Left lung (tissue), 10 donors: Measurements from ENCODE around the gene MYOM1. TPM values are rescaled to one million over a fixed set of nuclear protein-coding genes. Genes with fewer than 3 reads are reported as not detected.

Experiments used
- ATAC-seq: fragments of 200-7000 bp; cut with Tn5 transposase; one replicate; pipeline ENCODE4 v1.9.1; 2020; ENCODE audit warnings: moderate library complexity
- DNase-seq, 4 donors: peaks; one replicate each; pipeline ENCODE4 v3.0.0-alpha.2; 2013 to 2020
- H3K27ac ChIP-seq, 2 donors: fragments of 200-600 bp; sonication (generic) in 1 of 2; one replicate each; pipeline versions ENCODE4 v1.5.0 to v1.8.0; 2020 to 2021
- H3K27me3 ChIP-seq, 2 donors: fragments of 200-600 bp; sonication (generic) in 1 of 2; one replicate each; pipeline versions ENCODE4 v1.5.0 to v1.8.0; 2020 to 2021
- H3K36me3 ChIP-seq, 2 donors: fragments of 200-600 bp; sonication (generic) in 1 of 2; one replicate each; pipeline versions ENCODE4 v1.5.0 to v1.8.0; 2020 to 2021
- H3K4me1 ChIP-seq, 2 donors: fragments of 200-600 bp; one replicate each; pipeline ENCODE4 v1.8.0; 2021
- H3K4me3 ChIP-seq, 2 donors: fragments of 200-600 bp; sonication (generic) in 1 of 2; one replicate each; pipeline versions ENCODE4 v1.5.0 to v1.8.0; 2020 to 2021; ENCODE audit warnings: mild to moderate bottlenecking in 1 of 2
- H3K9me3 ChIP-seq, 2 donors: fragments of 200-600 bp; sonication (generic) in 1 of 2; one replicate each; pipeline versions ENCODE4 v1.5.0 to v1.8.0; 2020 to 2021
- intact Hi-C, 2 donors: fragments of 100-400 bp; cut with DNase I; formaldehyde crosslinking; loops; one replicate each; pipeline versions ENCODE4 v1.11.2 to v1.14.2; 2022
- polyA plus RNA-seq, 6 donors: library from polyadenylated mRNA; unstranded; fragments of 120-200 nt; gene quantifications; one replicate each; pipeline ENCODE4 v1.2.1, GENCODE V29; 2013; ENCODE audit not compliant: insufficient read length in 6 of 6
- total RNA-seq, 2 donors: library from RNA; stranded (reverse); fragmentation: NEBNext Ultra II Directional; extraction: Animal tissue kit (Norgen Biotek cat#: 25700); gene quantifications; one replicate each; pipeline ENCODE4 v1.2.1, GENCODE V29; 2021
- TF ChIP-seq, protein P1 (sequence below), 2 donors: fragments of 200-600 bp; sonication (generic) in 1 of 2; IDR thresholded peaks; one replicate each; pipeline versions ENCODE4 v1.5.0 to v1.8.0; 2021; ENCODE audit warnings: antibody characterized with exemption in 2 of 2
- donor health status: DM: no; HTN: yes; CAD: no.
- donor health status: DM: no; HTN: no; CAD: no.

MYOM1 gene
- total and polyA plus RNA-seq, 8 donors = 1.5 to 4.5 (median 2.4) TPM

DNA sequence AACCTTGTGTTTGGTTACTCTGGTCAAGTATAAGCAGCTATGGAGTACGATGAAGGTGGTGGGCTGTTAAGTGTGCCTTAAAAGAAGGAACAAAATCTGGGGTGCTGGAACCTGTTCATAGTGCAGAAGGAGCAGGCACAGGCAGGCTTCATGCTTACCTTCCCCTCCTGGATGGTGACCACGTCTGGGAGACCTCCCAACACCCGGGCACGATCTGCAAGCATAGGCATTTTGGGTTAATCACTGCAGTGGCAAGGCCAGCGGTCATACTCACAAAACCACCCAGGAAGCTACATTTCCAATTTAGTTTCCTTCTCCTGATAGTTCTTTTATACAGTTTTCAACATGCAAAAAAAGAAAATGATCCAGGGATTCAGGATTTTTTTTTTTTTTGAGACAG is 148.1 kb downstream of the MYOM1 start:
- Histone ChIP-seq H3K4me1 (peaks cover 0 to 7% of the 10 kb centered on the region in 2 donors), H3K27me3 (no peaks in the 10 kb centered on the region), H3K36me3 (no peaks in the 10 kb centered on the region), H3K27ac (no peak overlapping the region), H3K9me3 (no peaks in the 10 kb centered on the region), H3K4me3 (no peak overlapping the region)
- ATAC-seq = no peak
- no peak for DNase-seq
- intact Hi-C loops = no loop called here
- TF ChIP-seq, protein P1, sequence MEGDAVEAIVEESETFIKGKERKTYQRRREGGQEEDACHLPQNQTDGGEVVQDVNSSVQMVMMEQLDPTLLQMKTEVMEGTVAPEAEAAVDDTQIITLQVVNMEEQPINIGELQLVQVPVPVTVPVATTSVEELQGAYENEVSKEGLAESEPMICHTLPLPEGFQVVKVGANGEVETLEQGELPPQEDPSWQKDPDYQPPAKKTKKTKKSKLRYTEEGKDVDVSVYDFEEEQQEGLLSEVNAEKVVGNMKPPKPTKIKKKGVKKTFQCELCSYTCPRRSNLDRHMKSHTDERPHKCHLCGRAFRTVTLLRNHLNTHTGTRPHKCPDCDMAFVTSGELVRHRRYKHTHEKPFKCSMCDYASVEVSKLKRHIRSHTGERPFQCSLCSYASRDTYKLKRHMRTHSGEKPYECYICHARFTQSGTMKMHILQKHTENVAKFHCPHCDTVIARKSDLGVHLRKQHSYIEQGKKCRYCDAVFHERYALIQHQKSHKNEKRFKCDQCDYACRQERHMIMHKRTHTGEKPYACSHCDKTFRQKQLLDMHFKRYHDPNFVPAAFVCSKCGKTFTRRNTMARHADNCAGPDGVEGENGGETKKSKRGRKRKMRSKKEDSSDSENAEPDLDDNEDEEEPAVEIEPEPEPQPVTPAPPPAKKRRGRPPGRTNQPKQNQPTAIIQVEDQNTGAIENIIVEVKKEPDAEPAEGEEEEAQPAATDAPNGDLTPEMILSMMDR (IDR thresholded peaks at IDR 0.05) = no peak

DNA sequence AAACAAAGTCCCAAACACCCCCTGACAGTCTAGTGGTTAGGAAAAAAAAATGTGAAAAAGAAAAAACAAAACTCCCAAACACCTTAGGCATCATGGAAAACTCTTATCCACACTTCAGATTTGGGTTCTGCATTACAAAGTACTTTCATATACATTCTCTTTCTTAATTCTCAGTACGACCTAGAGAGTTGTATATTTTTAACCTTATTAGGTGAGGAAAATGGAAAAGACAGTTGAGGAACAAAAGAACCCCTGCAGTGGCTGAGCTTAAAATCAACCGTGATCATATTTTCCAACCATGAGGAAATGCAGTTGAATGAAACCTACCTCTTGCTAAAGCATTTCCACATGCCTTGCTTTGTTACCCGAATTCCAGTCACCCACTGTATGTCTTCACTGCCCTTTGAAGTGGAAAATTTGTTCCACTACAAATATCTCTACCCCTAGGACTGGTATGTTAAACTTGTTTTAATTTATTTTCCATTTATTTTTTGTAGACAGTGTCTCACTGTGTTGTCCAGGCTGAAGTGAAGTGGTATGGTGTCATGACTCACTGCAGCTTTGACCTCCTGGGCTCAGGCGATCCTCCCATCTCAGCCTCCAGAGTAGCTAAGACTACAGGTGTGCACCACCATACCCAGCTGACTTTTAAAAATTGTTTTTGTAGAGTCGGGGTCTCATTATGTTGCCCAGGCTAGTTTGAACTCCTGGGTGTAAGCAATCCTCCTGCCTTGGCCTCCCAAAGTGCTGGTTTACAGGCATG is 149.9 kb downstream of the MYOM1 start:
- DNase-seq = no peak
- intact Hi-C loops = loop anchor here in 1 of 2 donors (10.0 kb wide), 1 partner anchor 135 kb away; no protein-coding TSS in a partner anchor
- H3K9me3 ChIP-seq = no peaks in the 10 kb centered on the region

DNA sequence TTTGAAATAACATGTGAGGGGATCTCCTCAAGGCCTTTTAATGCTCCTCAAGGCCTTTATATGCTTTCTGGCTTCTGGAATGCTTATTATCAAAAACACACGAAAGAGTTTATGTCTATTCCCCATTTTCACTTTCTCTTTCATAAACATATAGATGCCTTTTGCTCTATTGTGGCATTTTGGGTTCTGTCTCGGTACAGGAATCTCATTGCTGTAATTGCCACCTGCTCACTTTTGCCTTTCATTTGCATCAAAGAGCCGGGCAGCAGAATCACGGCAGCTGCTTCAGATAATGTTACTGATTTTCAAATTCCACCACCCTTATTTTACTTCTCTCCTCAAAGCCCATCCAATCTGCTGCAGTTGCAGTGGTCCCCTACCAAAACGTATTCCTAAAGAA is 152.0 kb downstream of the MYOM1 start:
- Histone ChIP-seq H3K36me3 (no peaks in the 10 kb centered on the region), H3K4me1 (peaks cover 0 to 3% of the 10 kb centered on the region in 2 donors), H3K4me3 (no peak overlapping the region), H3K27me3 (no peaks in the 10 kb centered on the region), H3K9me3 (no peaks in the 10 kb centered on the region), H3K27ac (no peak overlapping the region)
- intact Hi-C loops = loop anchor here in 1 of 2 donors (10.0 kb wide), 1 partner anchor 133 kb away; no protein-coding TSS in a partner anchor
- DNase-seq (no peak), ATAC-seq (no peak)
- TF ChIP-seq, protein P1 (IDR thresholded peaks at IDR 0.05) = no peak

More for the DNA sequence above, 149.9 kb downstream of the MYOM1 start:
- H3K27ac ChIP-seq = no peak overlapping the region
- H3K36me3 ChIP-seq = no peaks in the 10 kb centered on the region
- TF ChIP-seq, protein P1 (IDR thresholded peaks at IDR 0.05) = no peak
- peaks cover 0 to 7% of the 10 kb centered on the region in 2 donors for H3K4me1 ChIP-seq
- no peak for ATAC-seq
- H3K27me3 ChIP-seq = no peaks in the 10 kb centered on the region
- H3K4me3 ChIP-seq = no peak overlapping the region

DNA sequence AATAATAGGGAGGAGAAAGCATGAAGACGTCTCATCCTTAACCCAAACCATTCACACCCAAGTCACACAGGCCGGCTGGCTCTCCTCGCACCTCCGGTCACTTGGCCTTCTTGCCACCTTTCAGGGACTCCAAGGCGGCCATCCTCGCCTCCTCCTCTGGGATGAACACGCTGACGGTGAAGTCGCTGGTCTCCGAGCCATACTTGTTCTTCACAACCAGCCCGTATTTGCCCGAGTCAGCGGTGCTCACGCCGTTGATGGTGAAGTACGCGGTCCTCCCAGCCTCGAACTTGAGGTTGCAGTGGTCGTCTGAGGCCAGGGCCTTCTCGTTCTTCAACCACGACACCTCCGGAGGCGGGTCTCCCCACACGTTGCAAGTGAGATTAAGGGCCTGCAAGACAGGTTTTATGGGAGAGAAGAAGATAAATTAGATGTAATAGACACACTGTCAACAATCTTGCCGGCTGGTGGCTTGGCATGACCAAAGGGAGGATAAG is 152.6 kb downstream of the MYOM1 start:
- Histone ChIP-seq H3K36me3 (no peaks in the 10 kb centered on the region), H3K4me1 (peaks cover 0 to 7% of the 10 kb centered on the region in 2 donors), H3K27me3 (no peaks in the 10 kb centered on the region), H3K9me3 (no peaks in the 10 kb centered on the region), H3K4me3 (no peak overlapping the region), H3K27ac (no peak overlapping the region)
- no peak for ATAC-seq
- intact Hi-C loops = loop anchor here in 1 of 2 donors (10.0 kb wide), 1 partner anchor 132 kb away; no protein-coding TSS in a partner anchor
- TF ChIP-seq, protein P1 (IDR thresholded peaks at IDR 0.05) = no peak
- peak in 1 of 4 donors; percentile 70 for DNase-seq
